GM12878 (cell line): ENCODE results near the gene MYH7B.

Experiments
- CBX5 ChIP-seq: sonication (generic); IDR thresholded peaks from 2 replicates; pipeline ENCODE4 v1.6.1; 2016; ENCODE audit warnings: low read depth, moderate library complexity, mild to moderate bottlenecking, inconsistent platforms
- CTCF ChIP-seq, 3 experiments: IDR thresholded peaks in 2 of 3; conservative IDR thresholded peaks in 1 of 3; 2 replicates each; pipeline ENCODE4 v1.5.1; 2011; ENCODE audit warnings: low read depth in 3 of 3, low read length in 3 of 3, mild to moderate bottlenecking in 3 of 3, control low read depth in 2 of 3, moderate library complexity in 2 of 3, inconsistent platforms in 1 of 3, mixed read lengths in 1 of 3; ENCODE audit not compliant: control insufficient read depth in 2 of 3, insufficient read depth in 1 of 3; ENCODE audit errors: extremely low read depth in 1 of 3
- EZH2 ChIP-seq: IDR thresholded peaks from 2 replicates; pipeline ENCODE4 v1.6.1; 2012; ENCODE audit warnings: low read depth, mild to moderate bottlenecking, control low read depth, inconsistent platforms, low read length, borderline replicate concordance; ENCODE audit not compliant: control insufficient read depth
- GATAD2B ChIP-seq: fragments of 450-650 bp; conservative IDR thresholded peaks from 2 replicates; pipeline ENCODE4 v1.6.1; 2017; ENCODE audit warnings: low read depth, mild to moderate bottlenecking, moderate library complexity
- HCFC1 ChIP-seq: fragments of 150-350 bp; IDR thresholded peaks from 2 replicates; pipeline ENCODE4 v1.6.1; 2014; ENCODE audit warnings: low read length
- MYC ChIP-seq: IDR thresholded peaks from 2 replicates; pipeline ENCODE4 v1.6.1; 2011; ENCODE audit warnings: mild to moderate bottlenecking, low read length, moderate library complexity, inconsistent platforms; ENCODE audit not compliant: insufficient read depth, insufficient replicate concordance, insufficient read length, severe bottlenecking
- POLR2A ChIP-seq: IDR thresholded peaks from 2 replicates; pipeline ENCODE4 v1.6.1; 2011; ENCODE audit warnings: low read depth, mild to moderate bottlenecking, low read length
- TAF1 ChIP-seq: IDR thresholded peaks from 2 replicates; pipeline ENCODE4 v1.6.1; 2011; ENCODE audit warnings: mild to moderate bottlenecking, low read depth, low read length, borderline replicate concordance

DNA sequence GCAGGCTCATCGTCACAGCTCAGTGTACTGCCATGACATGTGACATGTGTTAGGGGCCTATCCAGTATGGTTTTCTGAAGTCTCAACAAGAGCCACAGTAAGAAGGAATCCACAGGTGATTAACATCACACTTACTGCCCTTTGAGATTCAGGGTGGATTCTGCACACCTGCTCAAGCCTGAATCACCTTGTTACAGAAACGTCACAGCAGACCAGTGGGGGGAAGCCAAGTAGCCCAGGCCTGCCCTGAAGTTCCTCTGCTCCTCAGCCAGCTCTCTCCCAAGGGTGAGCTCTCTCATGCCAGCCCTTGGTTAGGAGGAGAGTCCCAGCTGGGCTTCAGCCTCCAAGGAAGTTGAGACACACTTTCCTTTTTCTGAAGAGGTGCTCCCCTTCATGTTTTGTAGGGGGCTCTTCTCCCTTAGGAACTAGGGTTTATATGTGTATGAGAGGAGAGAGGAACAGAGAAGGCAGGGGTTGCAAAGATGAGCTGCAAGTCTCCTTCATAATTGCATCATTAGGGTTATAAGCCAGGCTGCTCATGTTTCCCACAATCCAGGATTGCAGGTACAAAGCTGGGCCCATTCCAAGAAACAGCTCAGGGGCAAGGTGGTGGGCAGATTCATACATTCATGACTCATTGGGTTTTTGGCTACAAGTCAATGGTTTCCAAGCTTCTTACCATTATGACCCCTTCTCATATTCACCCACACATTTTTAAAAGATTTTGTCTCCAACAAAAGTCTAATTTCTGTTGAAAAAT is 11.7 kb upstream of the MYH7B start:
- TF ChIP-seq MYC (no peak), CTCF (IDR thresholded peaks at IDR 0.05 in 2 of 3, conservative IDR thresholded peaks at IDR 0.05 in 1 of 3; ENCODE audit: control insufficient read depth in 2 of 3, extremely low read depth in 1 of 3, insufficient read depth in 1 of 3, low read depth in 3 of 3, low read length in 3 of 3) (no peak), CBX5 (no peak), POLR2A (no peak), EZH2 (no peak), HCFC1 (no peak), GATAD2B (no peak), TAF1 (no peak)
